HEK293 (cell line): ENCODE measurements around the gene DNMBP.
A peak's percentile ranks its signal among the peaks of the same experiment; 100 is the strongest.

ENCODE experiments used
- CTCF ChIA-PET: fragments of 350-600 bp; formaldehyde crosslinking; extraction: SDS; loops from one replicate; lab custom pipeline; 2021; ENCODE audit warnings: antibody characterized with exemption; lab: Yijun Ruan, JAX
- POLR2A ChIA-PET: fragments of 300-600 bp; formaldehyde crosslinking; extraction: SDS; loops from one replicate; lab custom pipeline; 2020; ENCODE audit warnings: antibody characterized with exemption, inconsistent platforms; lab: Yijun Ruan, JAX
- H3K27ac ChIP-seq: fragments of 200-500 bp; sonication (Bioruptor generic); 2 replicates; pipeline ENCODE4 v1.5.1; 2014; ENCODE audit warnings: low read depth, low read length, control low read depth, inconsistent platforms; ENCODE audit errors: extremely low read depth
- H3K36me3 ChIP-seq, 2 experiments: fragments of 200-500 bp in 1 of 2; sonication (Bioruptor generic) in 1 of 2; 1 replicate in 1 of 2; 2 replicates in 1 of 2; pipeline ENCODE4 v1.5.1; 2014 to 2017; ENCODE audit warnings: inconsistent platforms in 2 of 2, low read length in 2 of 2; ENCODE audit not compliant: control insufficient read depth in 2 of 2, insufficient read depth in 1 of 2
- H3K4me1 ChIP-seq: fragments of 200-500 bp; sonication (Bioruptor generic); 2 replicates; pipeline ENCODE4 v1.5.1; 2014; ENCODE audit warnings: mild to moderate bottlenecking, low read length, inconsistent platforms; ENCODE audit not compliant: control insufficient read depth, insufficient read depth
- H3K4me3 ChIP-seq: 2 replicates; pipeline ENCODE4 v1.5.1; 2011; ENCODE audit warnings: low read depth, mild to moderate bottlenecking, control low read depth, low read length, moderate library complexity
- H3K9me3 ChIP-seq: fragments of 200-500 bp; sonication (Bioruptor generic); 2 replicates; pipeline ENCODE4 v1.5.1; 2014; ENCODE audit warnings: low read depth, low read length, inconsistent platforms; ENCODE audit not compliant: control insufficient read depth, insufficient read depth
- BCL11A ChIP-seq: fragments of 450-650 bp; formaldehyde crosslinking; IDR thresholded peaks from 2 replicates; pipeline ENCODE4 v1.5.1; 2016; ENCODE audit warnings: low read depth, missing biosample characterization, missing genetic modification characterization
- FEZF1 ChIP-seq: fragments of 450-650 bp; formaldehyde crosslinking; IDR thresholded peaks from 2 replicates; pipeline ENCODE4 v1.5.1; 2016; ENCODE audit warnings: missing biosample characterization, missing genetic modification characterization
- GLIS2 ChIP-seq: fragments of 450-650 bp; formaldehyde crosslinking; IDR thresholded peaks from 2 replicates; pipeline ENCODE4 v1.5.1; 2016; ENCODE audit warnings: missing biosample characterization, missing genetic modification characterization
- SP7 ChIP-seq: fragments of 450-650 bp; formaldehyde crosslinking; IDR thresholded peaks from 2 replicates; pipeline ENCODE4 v1.5.1; 2016; ENCODE audit warnings: missing biosample characterization, missing genetic modification characterization
- WT1 ChIP-seq: fragments of 450-650 bp; formaldehyde crosslinking; IDR thresholded peaks from 2 replicates; pipeline ENCODE4 v1.5.1; 2016; ENCODE audit warnings: missing biosample characterization, missing genetic modification characterization
- YY2 ChIP-seq: fragments of 450-650 bp; formaldehyde crosslinking; IDR thresholded peaks from 2 replicates; pipeline ENCODE4 v1.5.1; 2016; ENCODE audit warnings: missing biosample characterization, missing genetic modification characterization
- ZBTB21 ChIP-seq: fragments of 450-650 bp; formaldehyde crosslinking; IDR thresholded peaks from 2 replicates; pipeline ENCODE4 v1.5.1; 2017; ENCODE audit warnings: missing biosample characterization, missing genetic modification characterization
- ZBTB6 ChIP-seq: fragments of 450-650 bp; formaldehyde crosslinking; IDR thresholded peaks from 2 replicates; pipeline ENCODE4 v1.5.1; 2017; ENCODE audit warnings: missing biosample characterization, missing genetic modification characterization
- ZNF112 ChIP-seq: fragments of 450-650 bp; formaldehyde crosslinking; IDR thresholded peaks from 2 replicates; pipeline ENCODE4 v1.5.0; 2017; ENCODE audit warnings: missing biosample characterization, missing genetic modification characterization
- ZNF140 ChIP-seq: fragments of 450-650 bp; formaldehyde crosslinking; IDR thresholded peaks from 2 replicates; pipeline ENCODE4 v1.5.1; 2016; ENCODE audit warnings: missing biosample characterization, missing genetic modification characterization
- ZNF214 ChIP-seq: fragments of 450-650 bp; formaldehyde crosslinking; IDR thresholded peaks from 2 replicates; pipeline ENCODE4 v1.5.1; 2017; ENCODE audit warnings: missing biosample characterization, mild to moderate bottlenecking, missing genetic modification characterization, borderline replicate concordance
- ZNF223 ChIP-seq: fragments of 450-650 bp; formaldehyde crosslinking; IDR thresholded peaks from 2 replicates; pipeline ENCODE4 v1.5.1; 2016; ENCODE audit warnings: missing biosample characterization, missing genetic modification characterization
- ZNF239 ChIP-seq: fragments of 450-650 bp; formaldehyde crosslinking; IDR thresholded peaks from 2 replicates; pipeline ENCODE4 v1.5.1; 2016; ENCODE audit warnings: missing biosample characterization, missing genetic modification characterization
- ZNF394 ChIP-seq: fragments of 450-650 bp; formaldehyde crosslinking; IDR thresholded peaks from 2 replicates; pipeline ENCODE4 v1.5.1; 2016; ENCODE audit warnings: missing biosample characterization, missing genetic modification characterization, mild to moderate bottlenecking, moderate library complexity, borderline replicate concordance
- ZNF510 ChIP-seq: fragments of 450-650 bp; formaldehyde crosslinking; IDR thresholded peaks from 2 replicates; pipeline ENCODE4 v1.5.1; 2018; ENCODE audit warnings: mild to moderate bottlenecking, missing genetic modification characterization, missing biosample characterization; ENCODE audit not compliant: insufficient replicate concordance
- ZNF530 ChIP-seq: fragments of 450-650 bp; formaldehyde crosslinking; IDR thresholded peaks from 2 replicates; pipeline ENCODE4 v1.5.1; 2016; ENCODE audit warnings: low read depth, missing biosample characterization, missing genetic modification characterization
- ZNF560 ChIP-seq: fragments of 450-650 bp; formaldehyde crosslinking; IDR thresholded peaks from 2 replicates; pipeline ENCODE4 v1.5.1; 2017; ENCODE audit warnings: missing biosample characterization, missing genetic modification characterization, borderline replicate concordance
- TF ChIP-seq, protein P1 (sequence below): fragments of 450-650 bp; formaldehyde crosslinking; IDR thresholded peaks from 2 replicates; pipeline ENCODE4 v1.5.1; 2016; ENCODE audit warnings: missing biosample characterization, missing genetic modification characterization, borderline replicate concordance
- TF ChIP-seq, protein P2 (sequence below): fragments of 450-650 bp; formaldehyde crosslinking; IDR thresholded peaks from 2 replicates; pipeline ENCODE4 v1.5.1; 2016; ENCODE audit warnings: missing biosample characterization, missing genetic modification characterization

Gene DNMBP

DNA sequence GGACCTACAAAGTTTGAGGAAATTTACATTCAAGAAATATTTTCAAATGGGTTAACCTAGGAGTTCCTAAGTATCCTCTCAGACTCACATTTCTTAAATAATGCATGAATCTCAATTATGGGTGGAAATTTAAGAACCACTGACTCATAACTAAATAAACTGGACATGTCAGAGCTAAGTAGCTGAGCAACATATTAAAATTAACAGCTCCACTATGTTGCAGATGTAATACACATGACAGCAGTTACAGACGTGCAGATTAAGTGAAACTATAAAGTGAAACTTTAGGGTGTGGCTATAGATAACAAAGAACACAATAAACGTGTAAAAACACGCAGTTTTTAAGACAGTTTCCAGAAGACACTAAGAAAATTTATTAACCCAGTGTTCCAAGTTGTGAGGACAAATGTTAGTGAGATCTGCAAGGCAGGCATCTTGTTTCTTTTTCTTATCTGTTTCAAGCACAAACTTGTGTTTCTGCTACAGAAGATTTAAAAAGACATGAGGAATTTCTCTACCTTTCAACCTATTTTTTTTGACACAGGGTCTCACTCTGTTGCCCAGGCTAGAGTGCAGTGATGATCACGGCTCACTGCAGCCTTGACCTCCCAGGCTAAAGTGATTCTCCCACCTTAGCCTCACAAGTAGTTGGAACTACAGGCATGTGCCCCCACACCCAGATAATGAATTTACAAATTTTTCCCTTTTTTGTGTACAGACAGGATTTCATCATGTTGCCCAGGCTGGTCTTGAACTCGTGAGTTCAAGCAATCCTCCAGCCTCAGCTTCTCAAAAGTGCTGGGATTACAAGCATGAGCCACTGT, 25.3 kb downstream of the DNMBP start (continued):
- TF ChIP-seq ZBTB6 (tag by site-specific recombination): 0 out of 2 replicates have a peak, but pooled peaks have one; percentile 7
- no peak for TF ChIP-seq ZNF394 (tag by site-specific recombination)
- TF ChIP-seq ZNF560 (tag by site-specific recombination): no peak
- peak; percentile 32; the same call in 1 of the 2 replicates for TF ChIP-seq WT1 (tag by site-specific recombination)
- TF ChIP-seq ZNF530 (tag by site-specific recombination): no peak
- peak; percentile 83; the same call in 1 of the 2 replicates for TF ChIP-seq BCL11A (tag by site-specific recombination)
- TF ChIP-seq ZNF214 (tag by site-specific recombination): no peak
- no peak for TF ChIP-seq ZNF223 (tag by site-specific recombination)
- TF ChIP-seq ZNF140 (tag by site-specific recombination): no peak
- TF ChIP-seq, protein P1, sequence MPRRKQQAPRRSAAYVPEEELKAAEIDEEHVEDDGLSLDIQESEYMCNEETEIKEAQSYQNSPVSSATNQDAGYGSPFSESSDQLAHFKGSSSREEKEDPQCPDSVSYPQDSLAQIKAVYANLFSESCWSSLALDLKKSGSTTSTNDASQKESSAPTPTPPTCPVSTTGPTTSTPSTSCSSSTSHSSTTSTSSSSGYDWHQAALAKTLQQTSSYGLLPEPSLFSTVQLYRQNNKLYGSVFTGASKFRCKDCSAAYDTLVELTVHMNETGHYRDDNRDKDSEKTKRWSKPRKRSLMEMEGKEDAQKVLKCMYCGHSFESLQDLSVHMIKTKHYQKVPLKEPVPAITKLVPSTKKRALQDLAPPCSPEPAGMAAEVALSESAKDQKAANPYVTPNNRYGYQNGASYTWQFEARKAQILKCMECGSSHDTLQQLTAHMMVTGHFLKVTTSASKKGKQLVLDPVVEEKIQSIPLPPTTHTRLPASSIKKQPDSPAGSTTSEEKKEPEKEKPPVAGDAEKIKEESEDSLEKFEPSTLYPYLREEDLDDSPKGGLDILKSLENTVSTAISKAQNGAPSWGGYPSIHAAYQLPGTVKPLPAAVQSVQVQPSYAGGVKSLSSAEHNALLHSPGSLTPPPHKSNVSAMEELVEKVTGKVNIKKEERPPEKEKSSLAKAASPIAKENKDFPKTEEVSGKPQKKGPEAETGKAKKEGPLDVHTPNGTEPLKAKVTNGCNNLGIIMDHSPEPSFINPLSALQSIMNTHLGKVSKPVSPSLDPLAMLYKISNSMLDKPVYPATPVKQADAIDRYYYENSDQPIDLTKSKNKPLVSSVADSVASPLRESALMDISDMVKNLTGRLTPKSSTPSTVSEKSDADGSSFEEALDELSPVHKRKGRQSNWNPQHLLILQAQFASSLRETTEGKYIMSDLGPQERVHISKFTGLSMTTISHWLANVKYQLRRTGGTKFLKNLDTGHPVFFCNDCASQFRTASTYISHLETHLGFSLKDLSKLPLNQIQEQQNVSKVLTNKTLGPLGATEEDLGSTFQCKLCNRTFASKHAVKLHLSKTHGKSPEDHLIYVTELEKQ (tag by site-specific recombination): peak; percentile 73; the same call in 1 of the 2 replicates
- TF ChIP-seq GLIS2 (tag by site-specific recombination): no peak
- no peak for TF ChIP-seq ZNF239
- TF ChIP-seq FEZF1 (tag by site-specific recombination): peak; percentile 62
- TF ChIP-seq SP7: peak; percentile 72
- no peak for TF ChIP-seq ZBTB21
- no peak for TF ChIP-seq ZNF112 (tag by site-specific recombination)

GRCh38 chr10:99983280-99983988, 26.3 kb downstream of the DNMBP start:
- H3K4me1 ChIP-seq: peaks cover 10% of the 10 kb centered on the region
- POLR2A ChIA-PET: interaction anchor here (1.0 to 1.2 kb wide), 3 partner anchors 11 to 63 kb away, joined by 3 read pairs; no protein-coding TSS in a partner anchor
- CTCF ChIA-PET: interaction anchor here (0.5 to 1.5 kb wide), 7 partner anchors 8 to 138 kb away, joined by 3 to 4 read pairs (median 4); partner anchors contain the start of gene DNMBP
- no peak overlapping the region for H3K4me3 ChIP-seq
- no peaks in the 10 kb centered on the region for H3K9me3 ChIP-seq
- H3K27ac ChIP-seq: no peak overlapping the region
- no peaks in the 10 kb centered on the region for H3K36me3 ChIP-seq
- TF ChIP-seq, protein P2, sequence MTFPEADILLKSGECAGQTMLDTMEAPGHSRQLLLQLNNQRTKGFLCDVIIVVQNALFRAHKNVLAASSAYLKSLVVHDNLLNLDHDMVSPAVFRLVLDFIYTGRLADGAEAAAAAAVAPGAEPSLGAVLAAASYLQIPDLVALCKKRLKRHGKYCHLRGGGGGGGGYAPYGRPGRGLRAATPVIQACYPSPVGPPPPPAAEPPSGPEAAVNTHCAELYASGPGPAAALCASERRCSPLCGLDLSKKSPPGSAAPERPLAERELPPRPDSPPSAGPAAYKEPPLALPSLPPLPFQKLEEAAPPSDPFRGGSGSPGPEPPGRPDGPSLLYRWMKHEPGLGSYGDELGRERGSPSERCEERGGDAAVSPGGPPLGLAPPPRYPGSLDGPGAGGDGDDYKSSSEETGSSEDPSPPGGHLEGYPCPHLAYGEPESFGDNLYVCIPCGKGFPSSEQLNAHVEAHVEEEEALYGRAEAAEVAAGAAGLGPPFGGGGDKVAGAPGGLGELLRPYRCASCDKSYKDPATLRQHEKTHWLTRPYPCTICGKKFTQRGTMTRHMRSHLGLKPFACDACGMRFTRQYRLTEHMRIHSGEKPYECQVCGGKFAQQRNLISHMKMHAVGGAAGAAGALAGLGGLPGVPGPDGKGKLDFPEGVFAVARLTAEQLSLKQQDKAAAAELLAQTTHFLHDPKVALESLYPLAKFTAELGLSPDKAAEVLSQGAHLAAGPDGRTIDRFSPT (tag by site-specific recombination): no peak
- TF ChIP-seq ZNF510: no peak
- TF ChIP-seq YY2 (tag by site-specific recombination): no peak
